NOMO-1 (cell line): ENCODE results near the gene MAN2A2.
"Not testable (repeated sequence)": the region's sequence is repeated elsewhere in the genome, so short reads cannot be mapped to it uniquely, and the experiment has no call there.

Experiments used
- DNase-seq, 2 experiments: peaks; one replicate each; lab custom pipeline; 2025; ENCODE audit not compliant: unreplicated experiment in 2 of 2; lab: John Stamatoyannopoulos, UW

Gene MAN2A2

DNA sequence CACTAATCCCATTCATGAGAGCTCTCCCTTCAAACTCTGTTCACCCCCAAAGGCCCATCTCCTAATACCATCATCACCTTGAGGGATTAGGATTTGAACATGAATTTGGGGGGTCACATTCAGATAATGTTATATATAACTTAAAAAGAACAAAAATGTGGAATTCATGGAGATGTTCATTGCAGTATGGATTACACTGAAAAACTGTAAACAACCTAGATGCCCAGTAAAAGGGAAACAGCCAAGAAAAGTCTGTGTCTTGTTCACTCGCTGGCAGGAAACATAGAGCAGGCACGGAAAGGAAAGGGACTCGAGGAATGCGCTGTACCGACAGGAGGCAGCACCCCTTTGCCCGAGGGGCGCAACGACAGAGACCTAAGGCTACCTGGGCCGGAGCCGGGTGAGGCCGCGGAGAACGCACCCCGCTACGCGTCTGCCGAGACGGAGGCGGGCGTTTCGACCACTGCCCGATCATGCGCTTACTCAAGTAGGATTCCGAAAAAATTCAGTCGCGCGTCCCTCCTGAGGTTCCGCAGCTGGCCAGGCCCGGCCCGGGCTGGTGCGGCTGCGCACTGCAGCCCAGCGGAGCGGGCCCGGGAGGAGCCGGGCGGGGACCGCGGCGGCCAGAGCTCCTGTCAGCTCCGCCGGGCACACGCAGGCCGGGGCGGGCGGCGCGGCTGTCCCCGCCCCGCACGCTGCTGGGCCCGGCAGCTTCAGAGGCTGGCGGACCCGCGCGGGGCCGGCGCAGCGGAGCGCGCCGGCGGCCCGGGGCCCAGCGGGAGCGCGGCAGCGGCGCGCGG is 862 bp upstream of the MAN2A2 start:
- DNase-seq = peak; percentile 77 to 78

- DNase-seq = no peak
Measured at GRCh38 chr15:90903733-90904536, 833 bp downstream of the MAN2A2 start.

GRCh38 chr15:90904746-90905145 is 1.6 kb downstream of the MAN2A2 start:
- DNase-seq = no peak

- no peak for DNase-seq
Measured at GRCh38 chr15:90905306-90906180, 2.4 kb downstream of the MAN2A2 start.

DNA sequence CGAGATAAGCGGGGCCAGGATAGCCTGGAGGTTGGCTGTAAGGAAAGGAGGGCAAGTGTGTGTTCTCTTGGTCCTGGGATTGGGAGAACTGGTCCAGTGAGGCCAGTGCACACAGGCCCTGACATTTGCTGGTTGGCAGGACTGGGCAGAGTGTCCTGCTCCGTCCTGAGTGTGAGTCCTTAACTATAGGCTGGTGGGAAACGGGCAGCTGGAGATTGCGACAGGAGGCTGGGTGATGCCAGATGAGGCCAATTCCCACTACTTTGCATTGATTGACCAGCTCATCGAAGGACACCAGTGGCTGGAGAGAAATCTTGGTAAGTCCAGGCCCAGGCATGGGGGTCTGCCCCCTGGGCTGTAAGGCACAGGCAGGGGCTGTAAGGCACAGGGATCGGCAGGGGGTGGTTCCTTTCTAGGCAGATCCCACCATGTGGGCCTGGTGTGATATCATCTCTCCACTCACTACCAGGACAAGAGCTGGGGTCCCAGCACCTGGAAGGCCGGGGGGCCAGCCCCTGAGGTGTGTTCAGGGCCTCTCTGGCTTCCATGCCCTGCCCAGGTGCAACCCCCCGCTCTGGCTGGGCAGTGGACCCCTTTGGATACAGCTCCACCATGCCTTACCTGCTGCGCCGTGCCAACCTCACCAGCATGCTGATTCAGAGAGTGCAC is 3.2 kb downstream of the MAN2A2 start:
- DNase-seq = no peak

GRCh38 chr15:90907051-90907660 is 4.1 kb downstream of the MAN2A2 start:
- no peak for DNase-seq

GRCh38 chr15:90907838-90908507 is 4.9 kb downstream of the MAN2A2 start:
- DNase-seq = no peak

DNA sequence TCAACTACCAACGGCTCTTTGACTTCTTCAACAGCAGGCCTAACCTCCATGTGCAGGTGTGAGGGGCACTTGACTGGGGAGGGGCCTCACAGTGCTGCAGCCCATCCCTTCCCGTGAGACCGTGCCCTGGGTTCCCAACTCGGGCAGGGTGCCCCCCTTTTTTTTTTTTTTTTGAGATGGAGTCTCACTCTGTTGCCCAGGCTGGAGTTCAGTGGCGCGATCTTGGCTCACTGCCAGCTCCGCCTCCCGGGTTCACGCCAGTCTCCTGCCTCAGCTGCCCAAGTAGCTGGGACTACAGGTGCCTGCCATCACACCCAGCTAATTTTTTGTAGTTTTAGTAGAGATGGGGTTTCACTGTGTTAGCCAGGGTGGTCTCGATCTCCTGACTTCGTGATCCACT is 6.3 kb downstream of the MAN2A2 start:
- not testable (repeated sequence) for DNase-seq

GRCh38 chr15:90909976-90910375 is 6.9 kb downstream of the MAN2A2 start:
- DNase-seq = no peak

DNA sequence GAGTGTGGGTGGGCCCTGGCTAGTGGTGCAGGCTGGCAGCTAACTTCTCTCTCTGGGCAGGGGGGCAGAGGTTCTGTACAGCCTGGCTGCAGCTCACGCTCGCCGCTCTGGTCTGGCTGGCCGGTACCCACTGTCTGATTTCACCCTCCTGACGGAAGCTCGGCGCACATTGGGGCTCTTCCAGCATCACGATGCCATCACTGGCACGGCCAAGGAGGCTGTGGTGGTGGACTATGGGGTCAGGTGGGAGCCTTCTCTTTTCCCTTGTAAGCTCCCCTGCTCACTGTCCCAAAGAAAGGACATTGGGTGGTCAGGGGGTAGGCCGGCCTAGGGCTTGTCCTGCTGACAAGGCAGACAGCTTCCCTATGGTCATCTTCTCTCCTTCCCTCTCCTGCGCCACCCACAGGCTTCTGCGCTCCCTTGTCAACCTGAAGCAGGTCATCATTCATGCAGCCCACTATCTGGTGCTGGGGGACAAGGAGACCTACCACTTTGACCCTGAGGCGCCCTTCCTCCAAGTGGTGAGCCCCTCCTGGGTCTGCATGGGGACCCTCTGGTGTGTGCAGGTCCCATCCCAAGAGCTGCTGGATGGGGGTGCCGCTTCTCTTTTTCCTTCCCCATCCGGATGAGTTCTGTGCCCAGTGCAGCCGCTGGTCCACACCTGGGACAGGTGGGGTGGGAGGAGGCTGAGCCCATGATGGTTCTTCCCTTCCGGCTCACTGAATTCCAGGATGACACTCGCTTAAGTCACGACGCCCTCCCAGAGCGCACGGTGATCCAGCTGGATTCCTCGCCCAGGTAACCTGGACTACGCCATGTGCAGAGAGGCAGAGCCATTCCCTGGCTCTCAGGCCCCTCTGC is 7.6 kb downstream of the MAN2A2 start:
- no peak for DNase-seq

DNA sequence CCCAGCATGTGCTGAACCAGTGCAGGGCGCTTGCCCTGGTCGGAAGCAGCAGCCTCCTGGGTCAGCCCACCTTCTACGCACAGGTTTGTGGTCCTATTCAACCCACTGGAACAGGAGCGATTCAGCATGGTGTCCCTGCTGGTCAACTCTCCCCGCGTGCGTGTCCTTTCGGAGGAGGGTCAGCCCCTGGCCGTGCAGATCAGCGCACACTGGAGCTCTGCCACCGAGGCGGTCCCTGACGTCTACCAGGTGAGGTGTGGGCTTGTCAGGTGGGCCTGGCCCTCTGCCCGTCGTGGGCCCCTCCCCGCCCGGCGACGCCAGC is 8.2 kb downstream of the MAN2A2 start:
- DNase-seq = no peak

DNA sequence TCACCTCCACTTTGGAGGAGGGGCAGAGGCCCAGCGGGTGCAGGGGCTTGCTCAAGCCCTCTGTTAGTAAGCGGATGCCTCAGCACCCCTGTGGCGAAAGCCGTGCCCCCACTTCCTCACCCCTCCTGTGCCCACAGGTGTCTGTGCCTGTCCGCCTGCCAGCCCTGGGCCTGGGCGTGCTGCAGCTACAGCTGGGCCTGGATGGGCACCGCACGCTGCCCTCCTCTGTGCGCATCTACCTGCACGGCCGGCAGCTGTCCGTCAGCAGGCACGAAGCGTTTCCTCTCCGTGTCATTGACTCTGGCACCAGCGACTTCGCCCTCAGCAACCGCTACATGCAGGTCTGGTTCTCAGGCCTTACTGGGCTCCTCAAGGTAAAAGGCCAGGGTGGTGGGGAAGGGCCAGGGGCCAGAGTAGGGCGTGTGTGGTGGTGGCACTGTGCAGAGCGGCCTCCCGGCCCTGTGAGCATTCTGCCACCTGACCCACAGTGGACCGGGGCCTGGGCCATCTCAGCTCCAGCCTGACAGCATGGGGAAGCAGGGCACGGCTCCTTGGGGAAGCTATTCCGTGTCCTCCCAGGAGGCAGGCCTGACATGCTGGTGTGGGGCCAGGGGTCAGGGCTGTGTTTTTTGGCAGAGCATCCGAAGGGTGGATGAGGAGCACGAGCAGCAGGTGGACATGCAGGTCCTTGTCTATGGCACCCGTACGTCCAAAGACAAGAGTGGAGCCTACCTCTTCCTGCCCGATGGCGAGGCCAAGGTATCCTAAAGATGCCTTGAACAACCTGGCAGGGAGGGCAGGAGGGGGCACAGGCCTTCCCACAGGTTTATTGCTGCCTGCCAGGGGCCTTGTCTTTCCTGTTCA is 9.0 kb downstream of the MAN2A2 start:
- DNase-seq = no peak

GRCh38 chr15:90912770-90913075 is 9.6 kb downstream of the MAN2A2 start:
- no peak for DNase-seq

DNA sequence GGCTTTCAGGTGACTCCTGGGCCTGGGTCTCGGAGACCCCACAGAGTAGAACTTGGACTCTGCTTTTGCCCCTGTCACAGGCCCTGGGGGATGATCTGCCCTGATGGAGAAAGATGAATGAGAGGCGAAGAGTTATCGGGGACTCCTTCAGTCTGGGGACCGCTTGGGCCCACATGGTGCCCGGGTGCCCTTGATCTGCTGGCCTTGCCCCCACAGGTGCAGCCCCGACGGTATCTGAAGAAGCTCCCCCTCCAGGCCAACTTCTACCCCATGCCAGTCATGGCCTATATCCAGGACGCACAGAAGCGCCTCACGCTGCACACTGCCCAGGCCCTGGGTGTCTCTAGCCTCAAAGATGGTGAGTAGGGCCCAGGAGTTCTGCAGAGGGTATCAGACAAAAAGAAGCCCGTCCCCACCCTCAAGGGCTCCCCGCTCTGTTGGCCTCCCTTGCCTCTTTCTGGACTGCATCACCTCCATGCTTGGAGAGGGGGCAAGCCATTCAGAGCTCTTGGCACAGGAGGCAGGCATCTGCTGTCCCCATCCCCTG is 10.4 kb downstream of the MAN2A2 start:
- no peak for DNase-seq

GRCh38 chr15:90914305-90915080 is 11.4 kb downstream of the MAN2A2 start:
- DNase-seq = peak; percentile 41 to 84

DNA sequence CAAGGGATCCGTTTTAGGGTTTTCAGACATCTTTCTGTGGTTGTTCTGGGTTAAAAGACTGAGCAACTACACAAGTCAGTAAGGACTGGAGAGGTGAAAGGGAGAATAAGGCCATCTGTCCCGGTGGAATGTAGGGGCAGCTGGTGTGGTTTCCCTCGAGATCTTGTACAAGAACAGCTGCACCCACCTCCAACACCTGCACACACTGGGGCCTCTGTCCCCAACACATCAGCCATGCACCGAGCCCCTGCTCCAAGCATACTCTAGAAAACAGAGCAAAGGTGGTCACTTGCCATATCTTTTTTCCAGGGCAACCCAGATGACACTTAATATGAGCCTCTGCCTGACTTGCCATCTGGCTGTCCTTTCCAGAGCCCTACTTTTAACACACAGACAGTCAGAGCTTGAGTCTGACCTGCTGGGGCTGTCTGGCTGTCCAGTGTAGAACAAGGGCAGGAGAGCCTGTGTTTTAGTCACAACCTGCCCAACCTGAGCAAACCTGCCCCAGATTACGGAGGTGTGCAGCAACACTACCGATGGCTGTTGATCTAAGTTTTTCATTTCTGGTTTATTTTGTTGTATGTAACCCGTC is 12.2 kb downstream of the MAN2A2 start:
- DNase-seq = no peak
